DND-41 (cell line): Measurements from ENCODE around the gene TNF.
A peak's percentile ranks its signal among the peaks of the same experiment; 100 is the strongest.

Source experiments
- ATAC-seq: fragments of 200-7000 bp; cut with Tn5 transposase; 3 replicates; pipeline ENCODE4 v1.9.1; 2021; ENCODE audit warnings: low read depth; ENCODE audit not compliant: insufficient read depth
- DNase-seq: peaks from one replicate; pipeline ENCODE4 v3.0.0-alpha.2; 2020
- H2AFZ ChIP-seq: 2 replicates; pipeline ENCODE4 v1.6.0; 2012; ENCODE audit warnings: low read depth, low read length
- H3K27ac ChIP-seq: 2 replicates; pipeline ENCODE4 v1.5.1; 2012; ENCODE audit warnings: low read length, inconsistent platforms
- H3K27me3 ChIP-seq: fragments of 200-600 bp; sonication (generic); 2 replicates; pipeline ENCODE4 v1.6.0; 2012; ENCODE audit warnings: low read length, mild to moderate bottlenecking, inconsistent platforms; ENCODE audit not compliant: insufficient read depth, poor library complexity
- H3K36me3 ChIP-seq: 2 replicates; pipeline ENCODE4 v1.5.1; 2012; ENCODE audit warnings: low read length, inconsistent platforms; ENCODE audit not compliant: insufficient read depth
- H3K4me1 ChIP-seq: 2 replicates; pipeline ENCODE4 v1.5.1; 2012; ENCODE audit warnings: mild to moderate bottlenecking, low read length; ENCODE audit not compliant: insufficient read depth
- H3K4me2 ChIP-seq: 2 replicates; pipeline ENCODE4 v1.6.0; 2012; ENCODE audit warnings: mild to moderate bottlenecking, moderate library complexity, low read length, inconsistent platforms; ENCODE audit not compliant: insufficient read depth
- H3K4me3 ChIP-seq, 2 experiments: fragments of 200-600 bp in 1 of 2; shearing (Covaris generic) in 1 of 2; 2 replicates each; pipeline ENCODE4 v1.5.1; 2012 to 2016; ENCODE audit warnings: inconsistent platforms in 2 of 2, low read length in 2 of 2, mild to moderate bottlenecking in 2 of 2, low read depth in 1 of 2, moderate library complexity in 1 of 2
- H3K79me2 ChIP-seq: 2 replicates; pipeline ENCODE4 v1.6.0; 2012; ENCODE audit warnings: low read length, inconsistent platforms; ENCODE audit not compliant: insufficient read depth
- H3K9ac ChIP-seq: 2 replicates; pipeline ENCODE4 v1.6.0; 2012; ENCODE audit warnings: low read depth, mild to moderate bottlenecking, inconsistent platforms, low read length, moderate library complexity
- H3K9me3 ChIP-seq: 2 replicates; pipeline ENCODE4 v1.5.1; 2012; ENCODE audit warnings: low read length, moderate library complexity, mild to moderate bottlenecking, inconsistent platforms; ENCODE audit not compliant: insufficient read depth, severe bottlenecking
- H4K20me1 ChIP-seq: 2 replicates; pipeline ENCODE4 v1.6.0; 2012; ENCODE audit warnings: low read length; ENCODE audit not compliant: insufficient read depth
- EZH2 ChIP-seq: IDR thresholded peaks from 3 replicates; pipeline ENCODE4 v1.6.1; 2012; ENCODE audit warnings: borderline replicate concordance, low read depth, mild to moderate bottlenecking, moderate library complexity, low read length, inconsistent platforms; ENCODE audit not compliant: severe bottlenecking
- TF ChIP-seq, protein P1 (sequence below): IDR thresholded peaks from 2 replicates; pipeline ENCODE4 v1.5.1; 2012; ENCODE audit warnings: borderline replicate concordance, low read length, moderate library complexity, mild to moderate bottlenecking; ENCODE audit not compliant: poor library complexity, severe bottlenecking; ENCODE audit errors: extremely low read depth

Gene TNF

DNA sequence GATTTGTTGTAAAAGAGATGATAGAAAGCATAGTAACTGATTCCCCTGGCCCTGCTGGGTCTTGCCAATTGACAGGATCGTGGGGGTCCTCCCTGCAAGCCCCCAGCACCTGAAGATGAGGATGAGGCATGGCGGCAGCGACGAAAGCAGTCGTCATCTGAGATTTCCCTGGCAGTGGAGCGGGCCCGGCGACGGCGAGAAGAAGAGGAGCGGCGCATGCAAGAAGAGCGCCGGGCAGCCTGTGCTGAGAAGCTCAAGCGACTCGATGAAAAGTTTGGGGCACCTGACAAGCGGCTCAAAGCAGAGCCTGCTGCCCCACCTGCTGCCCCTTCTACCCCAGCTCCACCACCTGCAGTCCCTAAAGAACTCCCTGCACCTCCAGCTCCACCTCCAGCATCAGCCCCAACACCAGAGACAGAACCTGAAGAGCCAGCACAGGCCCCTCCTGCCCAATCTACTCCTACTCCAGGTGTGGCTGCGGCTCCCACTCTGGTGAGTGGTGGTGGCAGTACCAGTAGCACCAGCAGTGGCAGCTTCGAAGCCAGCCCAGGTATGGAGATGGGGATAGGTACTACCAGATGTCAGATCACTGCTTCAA, 52.4 kb downstream of the TNF start:
- TF ChIP-seq, protein P1, sequence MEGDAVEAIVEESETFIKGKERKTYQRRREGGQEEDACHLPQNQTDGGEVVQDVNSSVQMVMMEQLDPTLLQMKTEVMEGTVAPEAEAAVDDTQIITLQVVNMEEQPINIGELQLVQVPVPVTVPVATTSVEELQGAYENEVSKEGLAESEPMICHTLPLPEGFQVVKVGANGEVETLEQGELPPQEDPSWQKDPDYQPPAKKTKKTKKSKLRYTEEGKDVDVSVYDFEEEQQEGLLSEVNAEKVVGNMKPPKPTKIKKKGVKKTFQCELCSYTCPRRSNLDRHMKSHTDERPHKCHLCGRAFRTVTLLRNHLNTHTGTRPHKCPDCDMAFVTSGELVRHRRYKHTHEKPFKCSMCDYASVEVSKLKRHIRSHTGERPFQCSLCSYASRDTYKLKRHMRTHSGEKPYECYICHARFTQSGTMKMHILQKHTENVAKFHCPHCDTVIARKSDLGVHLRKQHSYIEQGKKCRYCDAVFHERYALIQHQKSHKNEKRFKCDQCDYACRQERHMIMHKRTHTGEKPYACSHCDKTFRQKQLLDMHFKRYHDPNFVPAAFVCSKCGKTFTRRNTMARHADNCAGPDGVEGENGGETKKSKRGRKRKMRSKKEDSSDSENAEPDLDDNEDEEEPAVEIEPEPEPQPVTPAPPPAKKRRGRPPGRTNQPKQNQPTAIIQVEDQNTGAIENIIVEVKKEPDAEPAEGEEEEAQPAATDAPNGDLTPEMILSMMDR = no peak
- TF ChIP-seq EZH2 = no peak
- H3K9me3 ChIP-seq = no peaks in the 10 kb centered on the region
- no peak for DNase-seq
- 0 out of 2 replicates have a peak overlapping the region, but pooled peaks have one; percentile 11 for H3K9ac ChIP-seq
- no peak overlapping the region for H3K27ac ChIP-seq
- H3K79me2 ChIP-seq = peaks cover 80% of the 10 kb centered on the region
- peaks cover 24% of the 10 kb centered on the region for H3K4me1 ChIP-seq
- ATAC-seq = no peak
- no peak overlapping the region for H3K4me3 ChIP-seq
- H3K27me3 ChIP-seq = no peaks in the 10 kb centered on the region
- no peak overlapping the region for H2AFZ ChIP-seq
- H3K36me3 ChIP-seq = peaks cover 100% of the 10 kb centered on the region
- H4K20me1 ChIP-seq = peaks cover 73% of the 10 kb centered on the region
- no peak overlapping the region for H3K4me2 ChIP-seq
